Keratinocyte (primary cell): ENCODE results near the gene SPA17. TPM values are rescaled to one million over a fixed set of nuclear protein-coding genes. Genes with fewer than 3 reads are reported as not detected.

Experiments
- DNase-seq: peaks from one replicate; pipeline ENCODE4 v3.0.0-alpha.2; 2011; ENCODE audit warnings: low read depth, missing footprints, low spot score
- FAIRE-seq: peaks from 2 replicates; lab custom pipeline; 2011; peaks lifted over from hg19 to GRCh38; lab: Jason Lieb, UNC
- H2AFZ ChIP-seq: 2 replicates; pipeline ENCODE4 v1.6.0; 2012; ENCODE audit warnings: low read length, control low read depth, inconsistent platforms; ENCODE audit not compliant: control insufficient read depth
- H3K27ac ChIP-seq: 2 replicates; pipeline ENCODE4 v1.5.1; 2011; ENCODE audit warnings: low read length; ENCODE audit not compliant: control insufficient read depth, insufficient read depth
- H3K27me3 ChIP-seq: 3 replicates; pipeline ENCODE4 v1.6.0; 2011; ENCODE audit warnings: low read length; ENCODE audit not compliant: control insufficient read depth, insufficient read depth; ENCODE audit errors: extremely low read depth
- H3K36me3 ChIP-seq, 2 experiments: 2 replicates in 1 of 2; 3 replicates in 1 of 2; pipeline ENCODE4 v1.5.1; 2011; ENCODE audit warnings: low read length in 2 of 2, mild to moderate bottlenecking in 1 of 2; ENCODE audit not compliant: control insufficient read depth in 2 of 2, insufficient read depth in 2 of 2; ENCODE audit errors: extremely low read depth in 1 of 2
- H3K4me1 ChIP-seq: 3 replicates; pipeline ENCODE4 v1.5.1; 2011; ENCODE audit warnings: low read length; ENCODE audit not compliant: control insufficient read depth, insufficient read depth; ENCODE audit errors: extremely low read depth
- H3K4me2 ChIP-seq: 3 replicates; pipeline ENCODE4 v1.6.0; 2011; ENCODE audit warnings: low read depth, low read length; ENCODE audit not compliant: control insufficient read depth, insufficient read depth; ENCODE audit errors: extremely low read depth
- H3K4me3 ChIP-seq, 3 experiments: fragments of 200-600 bp in 1 of 3; sonication (generic) in 1 of 3; 2 replicates in 2 of 3; 3 replicates in 1 of 3; pipeline ENCODE4 v1.5.1; 2011 to 2016; ENCODE audit warnings: low read length in 3 of 3, mild to moderate bottlenecking in 3 of 3, control low read depth in 2 of 3, inconsistent platforms in 1 of 3, low read depth in 1 of 3, mixed read lengths in 1 of 3, mixed run types in 1 of 3, moderate library complexity in 1 of 3; ENCODE audit not compliant: control insufficient read depth in 2 of 3, insufficient read depth in 2 of 3; ENCODE audit errors: extremely low read depth in 1 of 3
- H3K79me2 ChIP-seq: 2 replicates; pipeline ENCODE4 v1.6.0; 2012; ENCODE audit warnings: low read length; ENCODE audit not compliant: control insufficient read depth, insufficient read depth
- H3K9ac ChIP-seq: 3 replicates; pipeline ENCODE4 v1.6.0; 2011; ENCODE audit warnings: low read length; ENCODE audit not compliant: control insufficient read depth, insufficient read depth; ENCODE audit errors: extremely low read depth
- H3K9me1 ChIP-seq: 3 replicates; pipeline ENCODE4 v1.6.0; 2011; ENCODE audit warnings: low read length; ENCODE audit not compliant: control insufficient read depth, insufficient read depth; ENCODE audit errors: extremely low read depth
- H3K9me3 ChIP-seq: 2 replicates; pipeline ENCODE4 v1.5.1; 2012; ENCODE audit warnings: low read depth, low read length; ENCODE audit not compliant: control insufficient read depth
- H4K20me1 ChIP-seq: 3 replicates; pipeline ENCODE4 v1.6.0; 2011; ENCODE audit warnings: low read length; ENCODE audit not compliant: control insufficient read depth, insufficient read depth; ENCODE audit errors: extremely low read depth
- CTCF ChIP-seq, 3 experiments: IDR thresholded peaks in 1 of 3; conservative IDR thresholded peaks in 1 of 3; optimal IDR thresholded peaks in 1 of 3; 2 replicates in 2 of 3; 3 replicates in 1 of 3; pipeline versions ENCODE3 to v1.5.1; 2011; ENCODE audit warnings: low read length in 3 of 3, mild to moderate bottlenecking in 3 of 3, moderate library complexity in 2 of 3, control low read depth in 1 of 3, inconsistent platforms in 1 of 3; ENCODE audit not compliant: insufficient read depth in 2 of 3; ENCODE audit errors: extremely low read depth in 1 of 3
- EZH2 ChIP-seq: IDR thresholded peaks from one replicate; pipeline ENCODE4 v1.6.1; 2012; ENCODE audit warnings: inconsistent platforms, mild to moderate bottlenecking, low read length, moderate library complexity
- dilution Hi-C: fragments of 300-500 bp; cut with MboI; formaldehyde crosslinking; loops from one replicate; pipeline ENCODE4 v1.7.0; 2020; ENCODE audit warnings: low sequenced_read_pairs; ENCODE audit not compliant: extremely low pct_ligation_motif_present
- polyA plus RNA-seq, 5 experiments: library from polyadenylated mRNA; depleted of rRNA in 3 of 5; stranded (reverse) in 3 of 5; stranded (forward) in 1 of 5; unstranded in 1 of 5; fragments of >200 nt; gene quantifications; 1 replicate in 1 of 5; 2 replicates in 3 of 5; 3 replicates in 1 of 5; pipeline versions ENCODE4 v1.2.1 to v1.2.3, GENCODE V29; 2011 to 2012; ENCODE audit warnings: missing spikeins in 2 of 5, low read depth in 1 of 5, low replicate concordance in 1 of 5

The SPA17 gene
- polyA plus RNA-seq, 1 donor (not counting 4 experiments of a cell fraction or from before 2014, with no cell fraction given): 19.5 TPM

DNA sequence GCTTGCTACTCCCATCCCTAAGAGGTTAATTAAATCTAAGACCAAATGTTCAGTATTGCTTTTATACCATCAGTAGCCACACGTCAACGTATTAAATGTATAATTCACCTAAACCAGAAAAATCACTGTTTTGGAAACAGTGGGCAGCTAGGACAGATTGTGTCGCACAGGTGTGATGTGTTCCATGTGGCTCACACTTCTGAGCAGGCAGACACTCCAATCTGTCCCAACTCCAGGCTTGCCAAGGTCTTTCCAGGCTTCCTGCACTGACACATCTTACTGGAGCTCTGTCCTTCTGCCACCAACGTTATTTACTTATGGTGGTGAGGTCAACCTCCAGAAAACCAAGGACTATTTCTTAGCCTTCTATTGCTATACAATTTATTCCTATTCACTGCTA, 11.6 kb upstream of the SPA17 start:
- FAIRE-seq: no peak

GRCh38 chr11:124663861-124664260, 9.8 kb upstream of the SPA17 start:
- H3K27ac ChIP-seq: no peak overlapping the region
- TF ChIP-seq EZH2 (no peak), CTCF (optimal IDR thresholded peaks at IDR 0.05 in 1 of 3, IDR thresholded peaks at IDR 0.05 in 1 of 3, conservative IDR thresholded peaks at IDR 0.05 in 1 of 3; ENCODE audit: extremely low read depth in 1 of 3, insufficient read depth in 2 of 3, low read length in 3 of 3) (no peak)
- H3K79me2 ChIP-seq: no peaks in the 10 kb centered on the region
- H3K9me1 ChIP-seq: no peaks in the 10 kb centered on the region
- no peaks in the 10 kb centered on the region for H4K20me1 ChIP-seq
- H3K36me3 ChIP-seq: no peaks in the 10 kb centered on the region
- H3K4me3 ChIP-seq: no peak overlapping the region
- FAIRE-seq: no peak
- no peak overlapping the region for H3K4me2 ChIP-seq
- no peak for DNase-seq
- no peak overlapping the region for H2AFZ ChIP-seq
- no peak overlapping the region for H3K9ac ChIP-seq
- H3K9me3 ChIP-seq: no peaks in the 10 kb centered on the region
- no peaks in the 10 kb centered on the region for H3K27me3 ChIP-seq
- dilution Hi-C loops: no loop called here
- no peaks in the 10 kb centered on the region for H3K4me1 ChIP-seq

More for the DNA sequence above, 11.6 kb upstream of the SPA17 start:
- H3K4me1 ChIP-seq: no peaks in the 10 kb centered on the region
- no peaks in the 10 kb centered on the region for H3K79me2 ChIP-seq
- TF ChIP-seq CTCF (optimal IDR thresholded peaks at IDR 0.05 in 1 of 3, IDR thresholded peaks at IDR 0.05 in 1 of 3, conservative IDR thresholded peaks at IDR 0.05 in 1 of 3; ENCODE audit: extremely low read depth in 1 of 3, insufficient read depth in 2 of 3, low read length in 3 of 3): no peak
- no peak for TF ChIP-seq EZH2
- H3K9me1 ChIP-seq: no peaks in the 10 kb centered on the region
- no peak for DNase-seq
- H3K36me3 ChIP-seq: no peaks in the 10 kb centered on the region
- no peak overlapping the region for H3K9ac ChIP-seq
- H3K27me3 ChIP-seq: no peaks in the 10 kb centered on the region
- H3K4me3 ChIP-seq: no peak overlapping the region
- H4K20me1 ChIP-seq: no peaks in the 10 kb centered on the region
- no peak overlapping the region for H3K4me2 ChIP-seq
- no peak overlapping the region for H3K27ac ChIP-seq
- no peak overlapping the region for H2AFZ ChIP-seq
- dilution Hi-C loops: no loop called here
- no peaks in the 10 kb centered on the region for H3K9me3 ChIP-seq
